HG02970 (cell line): Measurements from ENCODE around the gene UPF1.
"Not testable (repeated sequence)": the region's sequence is repeated elsewhere in the genome, so short reads cannot be mapped to it uniquely, and the experiment has no call there.

ENCODE experiments used
- ATAC-seq: cut with Tn5 transposase; IDR thresholded peaks from one replicate; pipeline ENCODE4 v1.9.1; 2021; ENCODE audit warnings: mild to moderate bottlenecking, moderate library complexity, moderate number of reproducible peaks; ENCODE audit not compliant: unreplicated experiment, low FRiP score

The UPF1 gene

DNA sequence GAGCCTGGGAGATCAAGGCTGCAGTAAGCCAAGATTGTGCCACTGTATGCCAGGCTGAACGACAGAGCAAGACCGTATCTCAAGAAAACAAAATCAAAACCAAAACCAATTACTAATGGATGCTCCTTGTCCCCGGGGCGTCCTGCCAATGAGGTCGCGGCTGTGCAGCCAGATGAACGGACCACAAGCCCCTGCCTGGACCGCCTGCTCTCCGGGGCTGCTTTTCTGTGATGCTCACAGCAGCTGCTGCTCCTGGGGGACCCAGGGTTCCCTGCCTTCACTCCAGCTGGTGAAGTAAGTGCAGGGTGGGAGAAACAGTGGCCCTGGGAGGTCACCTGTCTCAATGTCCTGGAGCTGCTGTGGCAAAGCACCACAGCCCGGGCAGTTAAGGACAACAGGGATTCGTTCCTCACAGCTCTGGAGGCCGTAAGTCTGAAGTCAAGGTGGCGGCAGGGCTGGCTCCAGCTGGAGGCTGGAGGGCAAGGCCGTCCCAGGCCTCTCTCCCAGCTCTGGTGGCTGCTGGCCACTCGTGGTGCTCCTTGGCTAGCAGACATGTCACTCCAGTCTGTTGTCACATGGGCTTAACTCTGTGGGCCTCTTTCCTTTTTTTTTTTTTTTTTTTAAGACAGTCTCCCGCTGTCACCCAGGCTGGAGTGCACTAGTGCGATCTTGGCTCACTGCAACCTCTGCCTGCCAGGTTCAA is 77.3 kb downstream of the UPF1 start:
- no peak for ATAC-seq

DNA sequence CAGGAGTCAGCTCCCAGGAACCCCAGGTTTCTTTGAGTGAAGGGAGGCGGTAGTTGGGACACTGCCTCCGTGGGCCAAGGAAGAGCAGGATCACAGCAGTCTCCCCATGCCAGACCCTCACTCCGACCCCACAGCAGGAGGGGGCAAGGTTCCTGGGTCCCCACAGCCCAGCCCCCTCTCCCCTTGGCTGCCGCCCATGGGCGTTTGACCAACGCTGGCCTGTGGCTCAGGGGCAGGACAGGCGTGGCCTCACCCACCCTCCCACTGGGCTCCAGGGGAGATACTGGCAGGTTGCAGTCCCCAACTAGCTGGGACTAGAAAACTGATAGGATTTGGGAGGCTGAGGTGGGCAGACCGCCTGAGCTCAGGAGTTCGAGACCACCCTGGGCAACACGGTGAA is 78.3 kb downstream of the UPF1 start:
- ATAC-seq, result no peak

DNA sequence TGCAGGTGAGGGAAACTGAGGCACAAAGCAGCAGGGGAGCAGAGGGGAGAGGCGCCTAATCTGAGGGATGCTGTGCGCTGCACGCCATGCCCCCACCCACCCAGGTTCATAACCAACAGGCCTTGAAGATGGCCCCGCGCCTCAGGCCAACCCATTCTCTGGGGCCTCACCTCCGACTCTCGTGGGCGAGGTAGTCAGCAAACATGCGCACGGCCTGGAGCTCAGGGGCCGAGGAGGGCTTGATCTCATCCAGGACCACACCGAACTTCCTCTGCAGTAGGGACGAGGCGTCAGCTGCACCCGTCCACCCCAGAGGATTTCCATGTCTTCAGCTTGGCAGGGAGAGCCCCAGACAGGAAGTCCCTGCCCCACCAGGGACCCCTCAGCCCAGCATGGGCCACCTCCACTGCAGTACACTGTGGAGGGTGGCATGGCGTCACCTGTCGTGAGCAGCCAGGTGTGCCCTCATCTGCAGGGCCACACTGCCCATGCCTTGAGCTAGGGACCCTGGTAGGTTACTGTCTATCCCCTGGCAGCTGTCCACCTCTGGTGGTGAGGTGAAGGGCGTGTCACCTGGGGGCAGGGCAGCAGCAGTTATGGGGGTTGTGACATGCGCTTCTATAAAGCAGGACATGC is 79.2 kb downstream of the UPF1 start:
- no peak for ATAC-seq

- no peak for ATAC-seq
Observed at GRCh38 chr19:18912933-18913332, 81.2 kb downstream of the UPF1 start.

GRCh38 chr19:18913466-18913865 is 81.7 kb downstream of the UPF1 start:
- ATAC-seq, result no peak

- no peak for ATAC-seq
Observed at GRCh38 chr19:18915639-18916038, 83.9 kb downstream of the UPF1 start.

DNA sequence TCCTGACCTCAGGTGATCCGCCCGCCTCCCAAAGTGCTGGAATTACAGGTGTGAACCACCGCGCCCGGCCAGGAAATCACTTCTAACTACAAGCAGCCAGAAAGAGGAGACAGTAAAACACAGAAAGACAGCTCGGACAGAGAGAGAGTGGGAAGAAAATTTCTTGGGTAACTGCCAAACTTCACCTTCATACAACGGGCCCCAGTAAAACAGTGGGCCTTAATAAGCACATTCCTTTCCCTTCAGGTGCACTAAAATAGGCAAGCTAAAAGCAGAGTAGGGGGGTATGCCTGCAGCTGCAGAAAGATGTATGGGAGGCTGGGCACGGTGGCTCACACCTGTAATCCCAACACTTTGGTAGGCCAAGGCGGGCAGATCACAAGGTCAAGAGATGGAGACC is 85.8 kb downstream of the UPF1 start:
- not testable (repeated sequence) for ATAC-seq
